Measurements from ENCODE around the gene CTIF.

The CTIF gene

DNA sequence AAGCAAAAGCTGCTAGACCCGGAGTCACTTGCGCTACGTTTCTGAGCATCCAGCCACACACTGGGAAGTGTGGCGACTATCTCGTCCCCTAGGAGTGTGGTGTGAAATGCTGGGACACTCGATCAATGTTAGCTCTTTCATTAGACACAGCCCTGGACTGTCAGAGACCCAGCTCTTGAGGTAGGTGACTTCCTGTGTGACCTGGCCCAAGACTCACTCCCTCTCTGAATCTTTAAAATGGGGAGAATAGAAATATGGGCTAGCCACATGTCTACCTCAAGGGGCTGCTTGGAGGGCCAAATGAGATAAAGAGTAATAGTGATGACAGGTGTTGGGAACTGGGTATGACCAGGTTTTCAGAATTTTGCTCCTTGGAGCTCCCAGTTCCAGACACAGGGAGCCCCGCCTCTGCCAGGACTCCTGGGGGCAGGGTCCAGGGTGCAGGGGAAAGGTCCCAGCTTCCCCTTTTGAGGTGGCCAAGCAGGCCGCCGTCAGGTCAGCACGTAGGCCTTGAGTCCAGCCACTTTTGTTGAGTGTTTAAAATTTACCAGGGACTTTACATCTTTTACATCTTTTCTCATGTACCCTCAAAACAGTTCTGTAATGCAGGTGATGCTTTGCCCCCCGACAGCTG is 36.0 kb downstream of the CTIF start:
- DNase-seq (ENCODE audit: low read depth in 2 of 3, low spot score in 1 of 3) = no peak

DNA sequence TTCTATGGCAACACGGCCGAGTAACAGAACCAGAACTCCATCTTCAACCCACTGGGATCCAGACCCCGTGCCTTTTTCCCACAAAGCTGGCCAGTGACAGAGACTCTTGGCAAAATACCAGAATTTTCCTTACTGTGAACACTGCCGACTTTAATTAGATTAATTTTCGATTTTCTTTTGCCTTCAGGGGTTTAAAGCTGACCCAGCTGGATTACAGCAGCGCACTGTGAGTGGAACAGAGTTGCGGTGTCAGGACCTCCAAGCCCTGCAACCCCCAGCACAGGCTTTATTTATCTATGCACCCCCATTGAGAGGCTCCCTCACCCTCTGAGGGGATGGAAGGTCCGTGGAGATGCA is 36.4 kb downstream of the CTIF start:
- no peak for DNase-seq (ENCODE audit: low read depth in 2 of 3, low spot score in 1 of 3)

DNA sequence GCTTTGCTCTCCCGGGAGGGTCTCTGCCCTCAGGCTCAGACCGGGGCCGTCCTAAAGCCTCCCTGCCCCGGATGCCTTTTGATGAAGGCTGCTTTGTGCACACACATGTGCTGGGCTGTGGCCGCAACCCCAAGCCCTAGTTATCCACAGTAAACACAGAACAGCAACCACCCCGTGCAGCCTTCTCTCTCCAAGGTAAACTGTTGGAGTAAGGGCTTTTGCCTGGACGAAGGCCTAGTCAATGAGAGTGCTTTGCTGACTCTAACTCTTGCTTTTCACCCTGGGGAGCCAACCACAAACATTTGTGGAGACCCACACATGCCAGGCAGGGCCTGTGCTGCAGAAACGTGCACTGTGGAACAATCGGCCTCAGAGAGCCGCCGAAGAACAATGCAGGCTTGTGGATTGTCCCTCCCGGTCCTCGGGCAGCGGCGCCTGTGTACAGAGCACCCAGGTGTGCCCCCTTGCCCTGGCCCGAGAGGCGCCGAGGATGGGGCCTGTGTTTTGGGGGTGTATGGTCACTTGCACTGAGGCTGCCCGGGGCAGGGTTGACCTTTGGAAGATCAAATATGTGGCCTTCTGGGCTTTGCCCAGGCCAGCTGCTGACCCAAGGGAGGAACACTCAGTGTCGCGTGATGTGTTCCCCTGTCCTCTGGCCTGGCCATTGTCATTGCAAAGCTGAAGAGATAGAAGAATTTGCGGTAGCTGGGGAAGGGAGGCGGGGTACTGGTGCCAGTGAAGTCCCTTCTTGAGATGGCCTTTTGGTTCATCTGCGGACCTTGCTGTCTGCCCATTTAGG is 37.0 kb downstream of the CTIF start:
- DNase-seq (ENCODE audit: low read depth in 2 of 3, low spot score in 1 of 3) = no peak

DNA sequence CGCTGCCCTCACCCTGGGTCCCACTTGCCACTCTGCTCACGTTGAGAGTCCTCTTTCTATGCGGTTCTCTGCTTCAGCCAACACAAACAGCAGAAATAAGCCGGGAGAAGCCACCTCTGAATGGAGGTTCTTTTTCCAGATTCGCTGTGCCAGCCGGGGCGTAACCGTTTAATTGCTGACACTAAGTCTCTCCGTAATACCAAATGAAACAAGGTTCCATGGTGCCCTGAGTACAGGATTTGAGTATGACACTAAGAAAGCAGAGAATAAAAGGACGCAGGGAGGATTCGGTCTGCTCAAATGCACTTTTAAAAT is 37.6 kb downstream of the CTIF start:
- DNase-seq (ENCODE audit: low read depth in 2 of 3, low spot score in 1 of 3) = no peak

DNA sequence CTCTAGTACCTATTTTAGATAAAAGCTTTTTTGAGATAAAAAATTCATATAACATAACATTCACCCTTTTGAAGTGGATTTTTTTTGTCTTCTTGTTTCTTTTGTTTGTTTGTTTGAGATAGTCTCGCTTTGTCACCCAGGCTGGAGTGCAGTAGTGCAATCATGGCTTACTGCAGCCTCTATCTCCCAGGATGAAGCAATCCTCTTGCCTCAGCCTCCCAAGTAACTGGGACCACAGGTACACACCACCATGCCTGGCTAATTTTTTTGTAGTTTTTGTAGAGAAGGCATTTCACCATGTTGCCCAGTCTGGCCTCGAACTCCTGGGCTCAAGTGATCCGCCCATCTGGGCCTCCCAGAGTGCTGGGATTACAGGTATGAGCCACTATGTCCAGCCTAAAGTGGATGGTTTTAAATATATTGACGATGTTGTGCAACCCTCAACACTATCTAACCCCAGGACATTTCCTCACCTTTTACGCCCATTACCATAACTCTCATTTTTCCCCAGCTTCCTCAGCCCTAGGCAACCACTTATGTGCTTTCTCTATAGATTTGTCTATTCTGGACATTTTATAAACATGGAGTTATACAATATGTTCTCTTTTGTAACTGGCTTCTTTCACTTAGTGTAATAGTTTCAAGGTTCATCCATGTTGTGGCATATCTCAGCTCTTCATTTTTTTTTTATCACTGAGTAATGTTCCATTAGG is 38.8 kb downstream of the CTIF start:
- no peak for DNase-seq (ENCODE audit: low read depth in 2 of 3, low spot score in 1 of 3)

DNA sequence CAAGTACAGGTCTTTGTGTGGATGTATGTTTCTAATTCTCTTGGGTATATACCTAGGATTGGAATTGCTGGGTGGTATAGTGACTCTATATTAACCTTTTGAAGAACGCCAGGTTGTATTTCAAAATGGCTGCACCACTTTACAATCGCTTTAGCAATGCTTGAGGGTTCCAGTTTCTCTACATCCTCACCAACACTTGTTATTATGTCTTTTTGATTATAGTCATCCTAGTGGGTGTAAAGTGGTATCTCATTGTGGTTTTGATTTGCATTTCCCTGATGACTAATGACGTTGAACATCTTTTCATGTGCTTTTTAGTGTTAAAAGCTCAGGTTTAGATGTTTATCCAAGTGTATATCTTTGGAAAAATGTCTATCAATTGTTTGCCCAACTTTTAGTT is 39.5 kb downstream of the CTIF start:
- no peak for DNase-seq (ENCODE audit: low read depth in 2 of 3, low spot score in 1 of 3)

DNA sequence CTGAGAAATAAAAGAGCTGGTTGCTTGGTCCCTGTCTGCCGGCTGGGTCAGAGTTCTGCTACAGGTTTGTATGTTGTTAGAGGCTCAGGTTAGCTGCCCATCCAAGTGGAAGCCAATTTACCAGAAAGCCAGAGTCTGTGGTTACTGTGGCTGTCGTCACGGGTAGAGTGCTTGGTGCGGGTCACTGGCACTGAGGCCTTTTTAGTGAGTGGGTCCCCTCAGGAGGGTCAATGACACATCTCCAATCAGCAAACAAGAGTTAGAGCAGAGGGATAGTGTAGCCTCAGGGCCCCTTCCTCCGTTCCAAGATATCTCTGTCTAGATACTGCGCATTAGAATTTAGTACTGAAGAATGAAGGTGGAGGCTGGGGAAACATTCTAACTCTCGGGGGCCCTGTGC is 41.2 kb downstream of the CTIF start:
- DNase-seq (ENCODE audit: low read depth in 2 of 3, low spot score in 1 of 3) = no peak

DNA sequence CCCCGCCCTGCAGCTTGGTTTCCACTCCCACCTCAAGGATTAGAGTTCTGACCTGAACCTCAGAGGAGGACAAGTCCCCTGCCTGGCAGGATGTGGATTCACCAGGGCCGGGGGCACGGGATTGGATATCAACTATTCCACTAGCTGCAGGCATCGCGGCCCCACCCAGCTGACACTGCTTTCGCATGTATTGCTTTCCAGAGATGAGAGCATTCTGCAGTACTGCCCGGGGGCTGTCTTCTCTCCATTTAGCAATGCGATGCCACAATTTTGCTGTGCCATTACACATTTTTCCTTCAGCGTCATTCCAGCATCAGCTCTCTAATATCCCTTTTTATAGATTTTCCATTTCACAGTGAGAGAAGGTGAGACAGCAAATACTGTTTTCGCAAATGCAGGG is 42.0 kb downstream of the CTIF start:
- DNase-seq (ENCODE audit: low read depth in 2 of 3, low spot score in 1 of 3) = no peak

DNA sequence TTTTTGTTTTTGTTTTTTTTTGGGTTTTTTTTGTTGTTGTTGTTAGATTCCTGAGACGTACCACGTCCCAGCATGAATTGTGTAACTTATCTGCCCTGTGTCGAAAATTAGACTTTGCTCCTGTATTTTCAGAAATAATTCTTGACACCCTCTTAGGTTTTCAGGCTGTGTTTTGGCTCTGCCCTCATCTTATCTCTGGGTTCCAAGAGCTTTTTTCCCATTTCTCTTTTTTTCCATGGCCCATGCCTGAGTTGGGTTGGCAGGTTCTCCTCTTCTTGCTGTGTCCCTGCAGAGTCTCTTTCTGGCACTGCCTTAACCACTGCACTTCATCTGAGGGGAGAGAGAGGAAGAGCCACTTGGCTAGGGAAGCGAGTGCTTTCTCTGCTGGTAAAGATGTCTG is 42.4 kb downstream of the CTIF start:
- DNase-seq (ENCODE audit: low read depth in 2 of 3, low spot score in 1 of 3) = no peak

DNA sequence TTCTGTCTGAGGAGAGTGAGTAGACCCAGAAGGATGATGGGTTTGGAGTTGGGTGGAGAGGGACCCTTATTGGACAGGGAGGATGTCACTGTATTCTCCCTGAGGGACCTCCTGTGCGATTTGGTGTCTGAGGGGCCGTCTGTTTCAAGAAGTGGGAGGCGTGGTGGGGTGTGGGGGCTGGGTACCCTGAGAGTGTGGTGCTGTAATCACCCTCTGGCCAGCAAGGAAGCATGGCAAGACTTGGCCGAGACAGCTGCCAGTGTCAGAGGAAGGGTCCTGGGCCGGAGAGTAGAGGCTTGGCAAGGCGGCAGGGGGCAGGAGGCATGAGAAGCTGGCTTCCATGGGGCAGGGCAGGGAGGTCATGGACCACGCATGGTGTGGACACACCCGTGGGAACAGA is 43.1 kb downstream of the CTIF start:
- no peak for DNase-seq (ENCODE audit: low read depth in 2 of 3, low spot score in 1 of 3)

DNA sequence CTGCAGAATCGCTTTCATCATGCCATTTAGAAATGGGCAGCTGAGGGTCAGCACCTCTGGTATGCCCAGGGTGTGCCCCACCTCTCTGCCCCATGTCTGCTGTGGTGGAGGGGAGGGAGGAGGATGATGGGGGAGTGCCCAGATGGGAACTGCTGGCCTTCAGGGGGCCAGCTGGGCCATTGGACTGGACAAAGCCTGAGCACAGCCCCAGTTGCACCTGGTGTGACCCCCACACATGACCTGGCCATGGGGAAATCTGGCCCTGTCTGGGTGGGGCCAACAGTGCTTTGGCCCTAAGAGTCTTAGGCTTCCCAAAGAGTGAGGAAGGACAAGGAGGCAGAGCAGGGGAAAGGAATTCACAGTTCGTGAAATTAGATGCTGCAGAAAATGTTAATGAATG is 44.1 kb downstream of the CTIF start:
- DNase-seq (ENCODE audit: low read depth in 2 of 3, low spot score in 1 of 3) = no peak

DNA sequence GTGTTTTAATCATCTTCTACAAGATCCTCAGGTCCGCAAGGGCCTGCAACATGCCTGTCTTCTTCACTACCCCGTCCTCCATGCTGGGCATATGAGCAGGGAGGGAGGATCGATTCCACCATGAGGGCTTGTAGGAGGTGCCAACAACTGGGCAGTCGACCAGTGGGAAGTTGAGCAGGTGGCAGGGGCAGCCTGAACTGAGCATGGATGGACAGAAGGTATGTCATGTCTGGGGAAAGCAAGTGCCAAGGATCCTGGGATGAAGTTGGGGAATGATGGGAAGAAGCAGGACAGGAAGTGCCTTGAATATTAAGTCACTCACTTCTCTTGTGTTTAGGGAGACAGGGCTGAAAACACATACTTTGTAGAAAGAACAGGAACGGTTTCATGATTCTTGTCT is 44.7 kb downstream of the CTIF start:
- DNase-seq (ENCODE audit: low read depth in 2 of 3, low spot score in 1 of 3) = no peak

DNA sequence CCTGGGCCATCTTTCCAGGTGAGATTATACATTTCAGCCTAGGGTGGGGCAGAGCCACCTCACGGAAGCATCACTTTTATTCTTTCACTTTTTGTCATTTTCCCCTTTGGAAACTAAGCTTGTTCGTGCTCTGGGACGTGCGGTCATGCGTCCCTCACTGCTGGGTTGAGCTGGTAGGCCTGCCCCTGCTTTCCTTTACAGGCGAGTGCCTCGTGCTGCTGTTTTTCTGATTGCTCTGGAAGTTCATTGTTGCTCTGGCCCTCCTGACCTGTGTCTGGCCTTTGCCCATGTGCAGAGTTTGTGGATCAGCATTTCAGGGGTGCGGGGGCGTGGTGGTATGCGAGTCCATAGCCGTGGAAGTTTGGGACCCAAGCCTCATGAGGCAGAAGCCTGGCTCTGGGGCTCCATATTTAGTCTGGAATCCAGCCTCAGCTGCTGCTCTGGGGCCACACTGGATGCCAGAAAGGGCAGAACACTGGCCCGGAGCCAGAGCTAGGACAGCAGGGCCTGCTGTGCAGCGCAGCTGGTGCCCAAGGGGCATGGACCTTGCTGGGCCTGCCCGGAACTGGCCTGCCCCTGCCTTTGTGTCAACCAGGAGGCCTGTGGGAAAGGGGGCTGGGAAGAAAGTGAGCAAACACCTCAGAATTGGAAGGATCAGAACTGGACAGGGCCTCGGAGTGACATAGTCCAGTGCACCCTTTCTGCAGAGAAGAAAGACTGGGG is 51.1 kb downstream of the CTIF start:
- DNase-seq (ENCODE audit: low read depth in 2 of 3, low spot score in 1 of 3) = no peak

DNA sequence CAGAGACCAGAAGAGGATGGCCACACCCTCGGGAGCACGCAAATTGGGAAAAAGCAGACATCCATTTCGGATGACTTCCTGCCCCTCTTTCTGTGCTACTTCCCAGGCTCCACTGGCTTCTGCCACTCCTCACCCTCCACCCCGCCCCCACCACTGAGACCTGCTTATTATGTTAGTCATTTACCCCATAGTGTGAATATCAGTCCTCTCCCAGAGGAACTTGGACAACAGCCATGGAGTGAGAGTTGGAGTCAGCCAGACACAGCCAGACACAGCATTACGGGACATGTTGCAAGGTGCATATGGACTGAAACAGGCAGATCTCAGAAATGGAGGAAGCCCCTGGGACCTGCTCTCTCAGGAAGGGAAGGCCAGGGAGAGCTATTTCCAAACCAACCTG is 51.8 kb downstream of the CTIF start:
- no peak for DNase-seq (ENCODE audit: low read depth in 2 of 3, low spot score in 1 of 3)

DNA sequence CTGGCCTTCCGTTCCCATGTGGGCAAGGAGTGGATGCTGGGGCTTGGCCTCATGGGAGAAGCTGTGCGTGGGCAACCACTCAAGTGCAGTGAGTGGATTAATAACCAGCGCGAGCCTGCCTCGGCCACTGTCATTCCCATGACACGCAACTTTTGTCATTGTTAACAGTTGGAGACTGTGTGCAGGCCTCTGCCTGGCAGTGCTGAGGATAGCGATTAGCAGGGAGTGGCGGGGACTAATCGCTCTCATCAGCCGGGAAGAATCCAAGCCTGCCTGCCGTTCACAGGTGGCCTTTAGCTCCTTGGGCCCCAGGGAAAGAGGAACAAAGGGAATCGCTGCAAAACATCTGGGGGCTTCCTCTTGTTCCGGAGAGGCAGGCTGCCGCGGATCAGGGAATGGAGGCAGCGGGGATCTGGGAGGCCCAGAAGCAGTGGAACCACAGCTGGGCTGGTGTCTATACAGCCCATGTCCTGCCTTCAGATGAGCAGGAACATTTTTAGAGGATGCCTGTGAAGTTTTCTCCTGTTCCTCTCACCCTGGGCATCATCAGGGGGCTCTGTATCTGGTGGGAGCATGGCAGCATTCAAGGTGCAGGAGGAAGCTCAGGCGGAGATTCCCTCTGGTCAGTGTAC is 53.8 kb downstream of the CTIF start:
- DNase-seq (ENCODE audit: low read depth in 2 of 3, low spot score in 1 of 3) = no peak

DNA sequence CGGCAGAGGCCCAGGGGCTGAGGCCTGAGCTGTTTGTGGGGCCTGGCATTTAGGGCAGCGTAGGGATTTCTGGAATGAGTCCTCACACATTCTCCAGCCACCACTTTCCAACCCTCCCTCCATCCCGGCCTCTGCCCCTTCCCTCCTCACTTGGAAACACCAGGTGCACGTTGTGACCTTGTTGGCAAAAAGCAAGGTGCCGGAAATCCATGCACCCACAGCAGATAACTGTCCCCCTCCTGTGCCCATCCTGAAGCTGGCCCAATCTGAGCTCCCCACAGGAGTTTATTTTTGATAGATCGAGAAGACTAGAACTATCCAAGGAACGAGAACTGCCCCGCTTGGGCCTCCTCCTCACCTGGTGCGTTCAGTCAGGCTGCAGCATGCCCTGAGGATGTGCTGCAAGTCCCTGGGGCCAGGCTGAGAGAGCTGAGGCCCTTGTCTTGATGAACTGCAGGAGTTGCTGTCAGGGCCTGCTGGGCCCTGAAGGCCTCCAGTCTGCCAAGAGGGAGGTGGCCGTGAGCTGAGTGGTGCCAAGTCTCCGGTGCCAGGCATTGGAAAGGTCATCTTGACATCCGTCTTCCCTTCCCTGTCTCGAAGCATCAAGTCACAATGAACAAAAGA is 55.8 kb downstream of the CTIF start:
- no peak for DNase-seq (ENCODE audit: low read depth in 2 of 3, low spot score in 1 of 3)

DNA sequence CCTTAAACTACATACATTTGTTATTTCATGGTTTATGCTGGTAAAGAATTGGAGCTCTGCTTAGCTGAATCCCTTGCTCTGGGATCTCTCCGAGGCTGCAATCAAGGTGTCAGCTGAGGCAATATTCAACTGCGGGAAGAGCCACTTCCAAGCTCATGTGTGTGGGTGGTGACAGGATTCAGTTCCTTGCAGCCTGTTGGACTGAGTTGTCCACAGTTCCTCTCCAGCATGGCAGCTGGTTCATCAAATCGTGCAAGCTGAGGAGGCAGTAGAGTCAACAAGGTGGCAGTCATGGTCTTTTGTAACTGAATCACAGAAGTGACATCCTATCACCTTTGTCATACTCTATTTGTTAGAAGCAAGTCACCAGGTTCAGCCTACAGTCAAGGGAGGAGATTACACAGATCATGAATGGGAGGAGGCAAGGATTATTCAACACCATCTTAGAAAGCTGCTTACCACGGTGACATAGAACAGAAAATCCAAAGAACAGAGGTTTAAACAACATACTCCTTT is 56.9 kb downstream of the CTIF start:
- no peak for DNase-seq (ENCODE audit: low read depth in 2 of 3, low spot score in 1 of 3)

DNA sequence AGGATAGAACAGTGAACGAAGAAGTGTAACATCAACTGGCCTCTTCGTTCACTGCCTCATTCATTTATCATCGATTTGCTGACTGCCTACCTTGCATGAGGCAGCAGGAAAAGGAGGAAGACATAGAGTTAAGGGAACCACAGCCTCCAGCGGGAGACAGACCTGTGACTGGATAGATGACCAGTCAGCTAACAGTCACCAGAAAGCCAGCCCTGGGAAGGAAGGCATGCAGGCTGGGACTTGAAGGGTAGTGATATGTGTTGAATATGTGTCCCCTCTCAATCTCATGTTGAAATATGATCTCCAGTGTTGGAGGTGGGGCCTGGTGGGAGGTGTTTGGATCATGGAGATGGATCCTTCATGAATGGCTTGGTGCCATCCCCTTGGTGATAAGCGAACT is 58.3 kb downstream of the CTIF start:
- no peak for DNase-seq (ENCODE audit: low read depth in 2 of 3, low spot score in 1 of 3)

DNA sequence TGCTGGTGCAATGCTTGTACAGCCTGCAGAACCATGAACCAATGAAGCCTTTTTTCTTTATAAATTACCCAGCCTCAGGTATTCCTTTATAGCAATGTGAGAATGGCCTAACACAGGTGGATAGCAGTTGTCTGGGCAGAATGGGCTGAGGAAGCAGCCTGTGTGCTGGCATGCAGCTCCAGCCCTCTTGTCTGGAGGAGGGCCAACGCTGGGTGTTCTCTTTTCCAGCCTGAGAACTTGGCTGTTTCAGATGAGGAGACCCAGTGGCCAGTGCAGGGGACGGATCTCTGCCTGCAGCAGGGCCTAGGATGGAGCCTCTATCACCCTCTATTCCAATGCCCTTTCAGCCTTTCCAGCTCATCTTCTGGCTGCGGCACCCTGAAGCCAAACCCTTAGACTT is 58.8 kb downstream of the CTIF start:
- DNase-seq (ENCODE audit: low read depth in 2 of 3, low spot score in 1 of 3) = no peak

DNA sequence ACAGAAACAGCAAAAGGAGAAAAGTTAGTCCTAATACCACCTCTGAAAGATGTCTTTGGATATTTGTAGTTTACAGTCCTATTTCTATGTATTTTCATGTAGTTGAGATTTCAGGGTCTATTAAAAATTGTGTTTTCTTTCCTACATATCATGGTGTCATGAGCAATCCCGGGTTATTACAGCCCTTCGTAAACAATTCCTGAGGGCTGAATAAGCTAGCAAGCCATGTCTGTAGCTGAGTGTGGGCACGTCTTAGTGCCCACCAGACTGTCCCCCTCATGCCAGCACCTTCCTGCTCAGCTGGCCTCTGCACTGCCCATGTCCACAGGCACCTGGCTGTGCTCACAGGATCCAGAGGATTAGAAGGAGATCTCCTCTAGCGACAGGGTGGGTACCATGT is 60.6 kb downstream of the CTIF start:
- no peak for DNase-seq (ENCODE audit: low read depth in 2 of 3, low spot score in 1 of 3)

DNA sequence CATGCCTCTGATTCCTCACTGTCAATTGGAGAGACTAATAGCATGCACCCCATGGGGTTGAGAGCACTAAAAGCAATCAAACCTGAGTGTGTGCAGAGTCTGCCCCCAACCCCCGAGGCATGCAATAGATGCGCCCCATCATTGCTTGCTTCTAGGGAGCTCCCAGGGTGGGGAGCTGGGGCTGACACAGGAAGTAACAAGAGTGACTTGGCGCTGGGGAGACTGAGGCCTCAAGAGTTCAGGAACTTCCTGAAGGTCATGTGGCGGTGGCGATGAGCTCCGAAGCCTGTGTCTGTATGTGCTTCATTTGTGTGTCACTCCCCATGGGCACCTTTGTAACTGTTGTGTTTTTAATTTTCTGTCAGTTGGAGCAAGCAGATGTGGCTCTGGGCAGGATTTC is 61.2 kb downstream of the CTIF start:
- no peak for DNase-seq (ENCODE audit: low read depth in 2 of 3, low spot score in 1 of 3)

All from stimulated activated CD4-positive, alpha-beta T cell treated with anti-CD3 and anti-CD28 coated beads, Interleukin-12 subunit alpha, Interleukin-12 subunit beta, amount 100 ng/mL, for 48 hours (primary cell).